GM12801 (cell line): ENCODE data around the gene POLR2C.

Source experiments
- TF ChIP-seq, protein P1 (sequence below): IDR thresholded peaks from one replicate; pipeline ENCODE4 v1.5.1; 2011; ENCODE audit warnings: control low read depth; ENCODE audit not compliant: insufficient read length; ENCODE audit errors: extremely low read depth

The POLR2C gene

DNA sequence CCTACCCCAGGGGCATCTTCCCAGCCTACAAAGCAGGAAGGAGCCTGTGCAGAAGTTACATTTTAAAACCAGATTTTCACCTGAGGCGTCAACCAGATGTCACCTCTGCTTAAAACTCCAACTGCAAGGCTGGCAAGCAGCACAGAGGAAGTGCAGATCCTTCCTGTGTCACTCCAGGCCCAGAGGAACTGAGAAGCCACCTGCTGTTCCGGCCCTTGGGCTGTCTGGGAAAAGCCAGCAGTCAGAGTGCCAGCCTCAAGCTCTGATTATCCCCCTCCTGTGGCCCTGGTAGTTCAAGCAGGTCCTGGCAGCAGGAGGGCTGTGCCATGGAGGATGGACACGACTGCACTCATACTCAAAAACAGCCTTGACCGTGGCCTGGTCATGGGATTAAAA is 10.2 kb downstream of the POLR2C start:
- TF ChIP-seq, protein P1, sequence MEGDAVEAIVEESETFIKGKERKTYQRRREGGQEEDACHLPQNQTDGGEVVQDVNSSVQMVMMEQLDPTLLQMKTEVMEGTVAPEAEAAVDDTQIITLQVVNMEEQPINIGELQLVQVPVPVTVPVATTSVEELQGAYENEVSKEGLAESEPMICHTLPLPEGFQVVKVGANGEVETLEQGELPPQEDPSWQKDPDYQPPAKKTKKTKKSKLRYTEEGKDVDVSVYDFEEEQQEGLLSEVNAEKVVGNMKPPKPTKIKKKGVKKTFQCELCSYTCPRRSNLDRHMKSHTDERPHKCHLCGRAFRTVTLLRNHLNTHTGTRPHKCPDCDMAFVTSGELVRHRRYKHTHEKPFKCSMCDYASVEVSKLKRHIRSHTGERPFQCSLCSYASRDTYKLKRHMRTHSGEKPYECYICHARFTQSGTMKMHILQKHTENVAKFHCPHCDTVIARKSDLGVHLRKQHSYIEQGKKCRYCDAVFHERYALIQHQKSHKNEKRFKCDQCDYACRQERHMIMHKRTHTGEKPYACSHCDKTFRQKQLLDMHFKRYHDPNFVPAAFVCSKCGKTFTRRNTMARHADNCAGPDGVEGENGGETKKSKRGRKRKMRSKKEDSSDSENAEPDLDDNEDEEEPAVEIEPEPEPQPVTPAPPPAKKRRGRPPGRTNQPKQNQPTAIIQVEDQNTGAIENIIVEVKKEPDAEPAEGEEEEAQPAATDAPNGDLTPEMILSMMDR = no peak

DNA sequence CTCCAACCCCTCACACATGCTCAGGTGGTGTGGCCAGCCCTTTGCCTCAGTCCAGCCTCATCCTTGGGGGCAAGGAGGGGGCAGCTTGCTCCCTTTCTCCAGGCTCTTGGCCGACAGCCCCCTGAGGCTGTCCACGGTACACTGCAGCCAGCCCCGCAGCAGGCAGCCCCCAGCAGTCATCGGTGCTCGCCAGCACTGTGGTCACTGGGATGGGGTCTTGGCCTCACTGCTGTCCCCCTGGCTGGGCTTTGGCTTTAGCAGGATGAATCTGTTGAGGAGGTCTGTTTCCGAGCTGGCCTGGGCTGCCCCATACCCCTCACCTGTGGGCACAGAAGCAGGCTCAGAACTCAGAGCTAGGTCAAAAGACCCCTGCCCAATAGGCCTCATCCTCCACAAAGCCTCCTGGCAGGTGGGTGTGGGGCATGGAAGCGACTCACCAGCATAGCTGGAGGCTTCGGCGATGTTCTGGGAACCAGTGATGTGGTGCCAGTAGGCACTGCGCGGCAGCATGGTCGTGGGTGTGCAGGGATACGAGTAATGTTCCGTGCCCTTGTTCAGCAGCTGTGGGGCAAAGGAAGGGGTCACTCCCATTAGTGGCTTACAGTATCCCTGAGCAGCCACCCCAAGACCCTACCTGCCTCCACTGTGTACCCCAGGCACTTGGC is 10.8 kb downstream of the POLR2C start:
- TF ChIP-seq, protein P1 = no peak

DNA sequence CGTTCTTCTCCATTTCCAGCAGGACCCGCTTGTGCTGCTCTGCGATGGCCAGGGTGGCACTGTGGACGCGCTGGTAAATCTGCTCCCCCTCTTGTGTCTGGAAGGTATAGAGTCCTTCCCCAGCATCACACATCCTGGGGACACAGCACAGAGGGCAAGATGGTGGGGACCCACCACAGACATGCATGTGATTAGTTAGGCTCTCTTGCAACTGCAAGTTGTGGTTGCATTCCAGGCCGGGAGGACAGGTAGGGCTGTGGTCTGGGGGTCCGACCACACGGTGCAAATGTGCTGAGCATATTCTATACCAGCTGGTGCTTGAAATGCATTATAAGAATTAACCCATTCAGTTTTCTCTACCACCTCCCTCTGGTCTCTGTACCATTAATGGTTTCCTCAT is 11.4 kb downstream of the POLR2C start:
- TF ChIP-seq, protein P1 = no peak

DNA sequence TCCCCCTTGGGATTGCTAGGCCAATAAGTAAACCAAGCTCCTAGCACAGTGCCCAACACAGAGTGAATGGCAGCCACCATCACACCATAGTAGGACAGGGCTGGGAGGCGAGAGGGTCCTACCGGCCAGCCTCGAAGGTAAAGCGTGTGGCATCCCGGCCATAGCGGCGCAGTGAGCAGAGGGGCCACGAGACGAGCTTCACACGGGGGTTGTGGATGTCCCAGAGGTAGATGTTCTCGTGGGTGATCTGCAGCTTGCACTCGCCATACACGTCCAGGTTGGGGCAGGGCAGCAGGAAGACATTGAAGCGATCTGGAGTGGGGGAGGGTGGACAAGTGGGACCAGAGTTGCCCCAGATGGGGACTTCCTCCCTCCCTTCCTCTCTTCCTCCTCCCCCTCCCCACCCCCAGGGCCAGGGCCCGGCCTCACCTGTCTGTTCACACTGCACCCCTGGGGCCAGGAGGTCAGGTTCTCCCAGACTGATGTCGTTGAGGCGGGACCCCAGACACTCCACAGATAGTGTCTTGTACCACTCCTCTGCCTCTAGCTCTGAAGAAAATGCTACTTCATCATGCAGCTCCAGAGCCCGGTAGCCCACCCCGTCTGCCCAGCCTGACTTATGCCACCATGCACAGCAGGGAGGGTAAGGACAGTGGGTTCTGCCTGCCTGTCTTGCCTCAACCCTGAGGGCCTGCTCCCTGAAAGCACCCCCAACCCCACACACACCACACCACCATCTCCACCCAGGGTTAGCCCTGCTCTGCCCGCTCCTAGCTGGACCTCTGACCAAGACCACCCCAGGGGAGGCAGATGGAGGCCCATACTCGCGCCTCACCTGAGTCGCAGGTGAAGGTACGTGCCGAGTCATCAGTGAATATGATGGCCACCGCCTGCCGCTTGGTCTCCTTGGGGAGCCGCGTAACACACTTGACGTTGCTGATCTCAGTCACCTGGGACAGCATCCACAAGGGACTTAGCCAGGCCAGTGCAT is 12.5 kb downstream of the POLR2C start:
- TF ChIP-seq, protein P1 = no peak

DNA sequence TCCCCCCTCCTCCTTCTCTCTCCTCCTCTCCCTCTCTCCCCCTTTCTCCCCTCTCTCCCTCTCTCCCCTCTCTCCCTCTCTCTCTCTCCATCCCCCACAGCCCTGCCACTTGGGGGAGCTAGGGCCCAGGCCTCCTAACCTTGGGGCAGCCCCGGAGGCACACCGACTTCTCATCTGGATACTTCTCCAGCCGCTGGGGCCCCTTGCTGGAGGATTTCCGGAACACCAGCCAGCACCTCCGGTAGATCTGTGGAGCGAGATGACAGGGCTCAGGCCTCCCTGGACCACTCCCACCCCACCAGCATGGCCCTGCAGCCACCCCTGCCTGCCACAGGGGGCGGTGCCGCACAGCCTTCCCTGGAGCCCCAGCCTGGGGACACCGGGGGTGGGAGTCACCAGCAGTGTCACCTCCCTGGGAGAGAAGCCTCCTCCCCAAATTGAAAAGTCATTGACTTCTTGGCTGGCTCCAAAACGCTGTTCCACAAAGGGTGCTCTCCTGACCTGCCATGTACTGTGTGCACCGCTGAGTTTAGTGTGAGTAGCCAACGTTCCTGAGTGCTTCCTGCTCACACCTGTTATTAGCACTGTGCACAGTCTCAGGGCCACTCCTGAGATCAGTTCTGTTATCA is 13.3 kb downstream of the POLR2C start:
- TF ChIP-seq, protein P1 = no peak

DNA sequence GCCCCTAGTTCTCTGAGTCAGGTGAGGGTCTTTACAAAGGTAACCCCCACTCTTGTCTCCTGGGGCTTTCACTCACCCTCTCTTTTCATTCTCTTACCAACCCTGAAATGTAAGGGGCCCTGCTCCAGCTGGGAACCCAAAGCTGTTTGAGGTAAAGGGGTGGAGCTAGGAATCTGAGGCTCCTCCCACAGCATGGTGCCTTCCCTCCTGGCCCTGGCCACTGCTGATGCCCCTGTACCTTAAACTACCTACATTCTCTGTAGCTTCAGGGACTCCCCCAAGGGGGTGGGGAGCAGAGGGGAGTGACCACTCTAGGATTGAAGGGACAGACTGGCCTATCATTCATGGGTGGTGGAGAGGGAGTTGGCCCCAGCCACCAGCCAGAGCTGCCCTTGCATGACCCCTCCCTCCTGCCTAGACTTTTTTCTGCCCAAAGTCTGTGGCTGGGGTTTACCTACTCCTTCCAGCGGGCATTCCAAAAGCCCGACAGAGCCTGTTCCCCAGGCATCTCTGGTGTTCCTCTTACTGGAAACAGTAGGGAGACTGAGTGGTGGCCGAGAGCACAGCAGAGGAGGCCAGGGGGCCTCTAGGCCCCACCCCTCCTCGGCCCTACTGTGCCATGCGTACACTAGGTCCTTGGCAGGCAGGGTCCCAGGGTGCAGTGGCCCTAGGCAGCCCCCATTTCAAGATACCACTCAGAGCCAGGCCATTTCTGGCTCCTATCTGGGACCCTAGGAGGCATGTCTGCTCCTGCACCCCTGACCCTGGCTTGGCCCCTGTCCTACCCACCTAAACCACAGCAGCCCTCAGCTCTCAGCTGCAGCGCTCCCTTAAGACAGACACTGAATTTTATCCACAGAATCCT is 14.3 kb downstream of the POLR2C start:
- TF ChIP-seq, protein P1 = no peak
